IPS-NIHi11 (cell line): ENCODE measurements around the gene DCAF17.
"Not testable (repeated sequence)": the region's sequence is repeated elsewhere in the genome, so short reads cannot be mapped to it uniquely, and the experiment has no call there.

Experiments
- DNase-seq: peaks from one replicate; pipeline ENCODE4 v3.0.0; 2012; ENCODE audit warnings: mixed read lengths, low spot score

DCAF17 gene

DNA sequence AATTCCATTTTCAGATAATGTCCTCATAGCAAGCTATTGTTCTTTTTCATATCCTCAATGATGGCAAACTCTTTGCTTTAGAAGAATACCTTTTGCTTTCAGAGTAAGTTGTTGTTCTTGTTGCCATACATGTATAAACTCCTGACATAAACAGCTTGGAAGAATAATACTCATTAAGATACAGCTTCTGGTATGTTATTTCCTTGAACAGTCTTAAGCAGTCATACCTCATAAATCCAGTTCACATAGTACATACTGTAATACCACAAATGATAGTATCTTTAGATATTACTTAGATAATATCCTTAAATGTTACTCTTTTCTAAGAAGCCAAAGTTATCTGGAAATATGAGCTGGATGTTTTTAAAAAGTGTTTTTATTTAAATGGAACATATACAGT is 23.4 kb upstream of the DCAF17 start:
- DNase-seq: no peak

GRCh38 chr2:171411214-171411613 is 22.8 kb upstream of the DCAF17 start:
- no peak for DNase-seq

- DNase-seq: no peak
Measured at GRCh38 chr2:171411791-171412483, 22.1 kb upstream of the DCAF17 start.

DNA sequence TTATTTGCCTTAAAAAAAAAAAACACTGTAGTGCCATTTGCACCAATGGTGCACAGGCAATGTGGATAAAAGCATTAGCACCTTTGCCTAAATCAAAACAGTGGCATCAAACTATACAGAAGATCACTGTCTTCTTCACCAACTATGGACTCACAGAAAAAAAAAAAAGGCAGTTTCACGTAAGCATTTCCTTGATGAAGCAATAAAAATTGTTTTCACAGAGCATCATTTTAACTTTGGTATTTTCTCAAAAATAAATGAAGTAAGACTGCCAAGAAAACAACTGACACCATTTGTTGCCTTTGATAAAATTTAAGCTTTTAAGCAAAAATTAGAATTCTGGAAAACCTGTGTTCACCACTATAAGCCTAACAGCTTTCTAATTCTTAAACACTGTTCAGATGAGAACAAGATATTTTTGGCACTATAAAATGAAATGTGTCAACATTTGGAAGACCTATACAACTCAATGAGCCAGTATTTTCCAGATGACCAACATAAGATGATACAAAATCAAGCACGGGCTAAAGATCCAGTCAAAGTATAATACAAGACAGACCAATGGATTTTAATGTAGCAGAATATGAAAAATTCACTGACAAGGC is 21.4 kb upstream of the DCAF17 start:
- no peak for DNase-seq

DNA sequence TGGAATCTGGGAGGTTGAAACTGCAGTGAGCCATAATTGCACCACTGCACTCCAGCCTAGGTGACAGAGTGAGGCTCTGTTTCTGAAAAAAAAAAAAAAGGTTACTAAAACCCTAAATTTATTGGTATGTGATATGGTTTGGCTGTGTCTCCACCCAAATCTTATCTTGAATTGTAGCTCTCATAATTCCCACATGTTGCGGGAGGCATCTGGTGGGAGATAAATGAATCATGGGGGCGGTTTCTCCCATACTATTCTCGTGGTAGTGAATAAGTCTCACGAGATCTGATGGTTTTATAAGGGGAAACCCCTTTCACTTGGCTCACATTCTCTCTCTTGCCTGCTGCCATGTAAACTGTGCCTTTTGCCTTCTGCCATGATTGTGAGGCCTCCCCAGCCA is 19.4 kb upstream of the DCAF17 start:
- DNase-seq: not testable (repeated sequence)

GRCh38 chr2:171416009-171416926 is 17.8 kb upstream of the DCAF17 start:
- peak; percentile 82 for DNase-seq

DNA sequence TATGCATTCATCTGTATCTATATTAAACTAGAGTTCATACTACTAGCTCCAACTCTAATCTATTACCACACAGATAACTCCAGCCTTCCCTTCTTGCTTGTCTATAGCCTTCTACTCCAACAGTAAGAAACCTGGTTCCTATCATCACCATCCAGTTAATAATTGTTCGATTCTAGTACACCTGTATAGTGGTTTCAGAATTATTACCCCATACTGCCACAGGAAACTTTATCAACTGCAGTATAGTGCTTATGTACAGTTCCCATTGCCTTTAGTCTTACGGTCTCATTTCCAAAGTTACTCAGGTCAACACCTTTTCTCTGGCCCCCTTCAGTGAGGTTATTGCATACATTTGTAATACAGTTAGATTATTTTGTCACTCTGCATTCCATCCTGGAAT is 14.7 kb upstream of the DCAF17 start:
- no peak for DNase-seq

GRCh38 chr2:171420728-171421563 is 13.1 kb upstream of the DCAF17 start:
- no peak for DNase-seq

DNA sequence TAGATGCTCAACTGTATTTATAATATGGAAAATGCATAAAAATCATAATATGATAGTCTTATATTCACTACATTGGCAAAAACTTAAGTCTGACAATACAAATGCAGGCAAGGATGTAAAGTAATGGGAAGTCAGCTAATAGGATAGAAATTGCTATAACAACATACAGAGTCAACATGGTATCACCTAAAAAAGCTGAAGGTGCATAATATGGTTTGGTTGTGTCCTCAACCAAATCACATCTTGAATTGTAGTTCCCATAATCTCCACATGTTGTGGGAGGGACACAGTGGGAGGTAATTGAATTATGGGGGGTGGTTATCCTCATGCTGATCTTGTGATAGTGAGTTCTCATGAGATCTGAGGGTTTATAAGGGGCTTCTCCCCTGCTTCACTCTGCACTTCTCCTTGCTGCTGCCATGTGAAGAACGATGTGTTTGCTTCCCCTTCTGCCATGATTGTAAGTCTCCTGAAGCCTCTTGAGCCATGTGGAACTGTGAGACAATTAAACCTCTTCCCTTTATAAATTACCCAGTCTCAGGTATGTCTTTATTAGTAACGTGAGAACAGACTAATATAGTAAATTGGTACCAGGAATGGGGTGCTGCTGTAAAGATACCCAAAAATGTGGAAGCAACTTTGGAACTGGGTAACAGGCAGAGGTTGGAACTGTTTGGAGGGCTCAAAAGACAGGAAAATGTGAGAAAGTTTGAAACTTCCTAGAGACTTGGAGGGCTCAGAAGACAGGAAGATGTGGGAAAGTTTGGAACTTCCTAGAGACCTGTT is 11.1 kb upstream of the DCAF17 start:
- not testable (repeated sequence) for DNase-seq

DNA sequence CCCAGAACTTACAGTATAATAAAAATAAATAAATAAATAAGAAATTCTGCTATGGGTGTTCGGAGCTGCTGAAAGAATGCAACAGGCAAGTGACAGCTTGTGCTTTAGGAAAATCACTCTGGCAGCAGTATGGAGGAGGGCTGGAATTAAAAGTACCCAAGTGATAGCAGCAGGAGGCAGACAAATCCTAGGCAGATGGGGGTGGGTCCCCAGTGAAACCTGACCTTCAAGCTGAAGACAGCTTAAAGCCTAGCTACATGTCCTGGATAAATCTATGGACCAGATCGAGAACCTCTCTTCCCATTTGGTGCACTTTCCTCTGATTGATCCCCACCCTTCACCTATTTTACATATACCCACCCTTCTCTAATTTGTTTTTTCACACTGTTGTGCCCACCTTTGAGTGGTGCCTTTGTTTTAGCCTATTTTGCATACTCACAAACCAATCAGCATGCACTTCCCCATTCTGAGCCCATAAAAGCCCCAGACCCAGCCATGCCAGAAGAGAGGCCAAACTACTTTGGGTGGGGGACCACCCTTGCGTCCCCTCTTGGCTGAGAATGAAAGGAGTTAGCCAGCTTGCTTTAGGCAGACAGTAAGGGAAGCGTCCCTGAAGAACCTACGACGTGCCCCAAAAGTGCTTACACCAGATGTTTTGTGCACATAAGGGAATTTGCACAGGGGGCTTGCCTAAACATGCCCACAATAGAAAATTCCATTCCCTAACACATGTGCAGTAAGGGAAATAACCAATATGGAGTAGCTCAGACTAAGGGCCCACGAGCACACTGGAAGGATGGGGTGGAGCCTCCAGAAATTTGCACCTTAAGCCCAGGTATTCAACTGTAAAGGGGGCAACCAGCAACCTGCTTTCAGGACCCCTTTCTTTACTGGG is 3.3 kb upstream of the DCAF17 start:
- no peak for DNase-seq

- DNase-seq: no peak
Measured at GRCh38 chr2:171431677-171432167, 2.3 kb upstream of the DCAF17 start.

DNA sequence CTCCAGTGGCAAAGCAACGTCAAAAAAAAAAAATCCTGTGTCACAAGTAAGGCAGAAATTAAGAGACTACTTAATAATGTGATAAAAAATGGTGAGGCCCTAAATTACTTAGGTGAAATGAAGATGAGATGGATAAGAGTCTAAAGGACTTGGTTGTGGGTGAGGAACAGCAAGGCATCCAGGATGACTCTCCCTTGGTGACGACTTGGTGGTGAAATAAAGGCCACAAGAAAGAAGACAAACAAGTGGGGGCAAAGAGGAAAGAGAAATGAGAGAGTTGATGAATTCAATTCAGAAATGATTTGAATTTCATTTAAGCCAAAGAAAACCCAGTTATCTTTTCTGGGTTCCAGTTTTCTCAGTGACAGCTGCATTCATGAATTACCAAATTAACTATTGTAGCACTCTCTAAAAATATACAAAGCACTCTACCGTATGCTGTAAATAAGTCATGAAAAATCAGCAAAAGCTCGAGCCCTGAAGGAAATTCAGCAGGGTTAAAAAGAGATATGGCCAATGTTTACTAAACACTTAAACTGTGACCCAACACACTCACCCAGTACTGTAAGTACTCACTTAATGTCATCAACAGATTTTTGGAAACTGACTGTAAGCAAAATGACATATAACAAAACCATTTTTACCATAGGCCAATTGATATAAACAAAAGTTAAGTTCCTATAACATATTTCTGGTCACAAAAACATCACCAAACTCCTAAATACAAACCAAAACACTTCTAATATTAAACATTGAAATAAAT is 1.6 kb upstream of the DCAF17 start:
- DNase-seq: no peak

- peak; percentile 14 for DNase-seq
Measured at GRCh38 chr2:171432969-171433762, 860 bp upstream of the DCAF17 start.

GRCh38 chr2:171433763-171434012 is 338 bp upstream of the DCAF17 start, which contains the start of gene METTL8:
Gene METTL8 (minus strand): TSS chr2:171433990. CDS start chr2:171392185, 41,805 bp downstream.
- DNase-seq: no peak

GRCh38 chr2:171436307-171436706 is 2.3 kb downstream of the DCAF17 start:
- DNase-seq: no peak

- DNase-seq: no peak
Measured at GRCh38 chr2:171441470-171441869, 7.4 kb downstream of the DCAF17 start.

- DNase-seq: no peak
Measured at GRCh38 chr2:171447675-171448074, 13.6 kb downstream of the DCAF17 start.

DNA sequence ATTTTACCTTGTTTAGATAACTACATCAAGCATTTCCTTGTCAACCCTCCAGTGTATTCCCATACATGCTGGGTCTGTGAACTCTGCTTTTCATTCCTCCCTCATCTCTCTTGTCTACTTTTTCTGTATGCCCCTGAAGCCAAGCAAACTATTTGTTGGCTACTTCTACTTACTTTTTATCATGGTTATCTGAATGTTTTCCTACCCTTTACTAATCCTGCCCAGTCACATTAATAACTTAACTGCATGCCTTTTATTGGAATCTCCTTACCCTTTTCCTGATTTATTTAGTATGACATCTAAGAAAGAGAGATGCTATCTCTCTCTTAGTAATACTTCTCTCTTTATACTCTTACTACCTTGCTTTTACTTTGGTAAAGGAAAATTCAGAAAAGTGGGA is 17.0 kb downstream of the DCAF17 start:
- no peak for DNase-seq

- no peak for DNase-seq
Measured at GRCh38 chr2:171452773-171453172, 18.7 kb downstream of the DCAF17 start.
